Esophagus squamous epithelium (tissue), 4 donors: ENCODE results near the gene MUC5AC.
"Not testable (repeated sequence)": the region's sequence is repeated elsewhere in the genome, so short reads cannot be mapped to it uniquely, and the experiment has no call there.

Experiments
- CTCF ChIP-seq, 6 experiments: fragments of 450-650 bp in 4 of 6; fragments of 200-600 bp in 2 of 6; sonication (generic) in 2 of 6; IDR thresholded peaks; one replicate each; pipeline ENCODE4 v1.5.1; 2016 to 2019; ENCODE audit warnings: antibody characterized with exemption in 6 of 6, mild to moderate bottlenecking in 4 of 6, moderate library complexity in 4 of 6
- POLR2A ChIP-seq, 4 donors: fragments of 450-650 bp; IDR thresholded peaks; one replicate each; pipeline ENCODE4 v1.6.1; 2017; ENCODE audit warnings: antibody characterized with exemption in 4 of 4, mild to moderate bottlenecking in 4 of 4, moderate library complexity in 3 of 4

- not testable (repeated sequence) for TF ChIP-seq CTCF, POLR2A (IDR thresholded peaks at IDR 0.05)
Observed at GRCh38 chr11:1243521-1243920, 85.8 kb downstream of the MUC5AC start.
